NCI-H82 (cell line): ENCODE results near the gene UTP25.

ENCODE experiments used
- DNase-seq: peaks from one replicate; lab custom pipeline; 2025; lab: John Stamatoyannopoulos, UW

Gene UTP25

GRCh38 chr1:209805875-209806760, 21.7 kb upstream of the UTP25 start, which contains the start of gene IRF6:
Gene IRF6, minus strand, starts transcription at chr1:209806142. Its CDS starts 4,729 bp downstream, at chr1:209801413.
- no peak for DNase-seq

DNA sequence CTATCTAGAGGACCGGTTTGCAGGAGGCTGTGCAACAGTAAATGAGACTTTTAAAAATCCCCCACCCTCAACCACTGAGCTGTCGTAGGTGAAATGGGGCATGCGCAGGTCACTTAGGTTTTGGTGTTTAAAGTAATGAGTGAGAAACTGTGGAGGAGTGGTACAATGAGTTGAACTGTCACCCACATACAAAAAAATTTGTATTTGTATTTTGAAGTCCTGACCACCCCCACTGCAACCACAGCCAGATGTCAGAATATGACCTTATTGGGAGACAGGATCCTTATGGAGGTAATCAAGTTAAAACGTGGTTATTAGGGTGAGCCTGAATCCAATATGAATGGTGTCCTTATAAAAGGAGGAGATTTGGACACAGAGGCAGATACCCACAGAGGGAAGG, 20.3 kb upstream of the UTP25 start:
- DNase-seq: no peak

DNA sequence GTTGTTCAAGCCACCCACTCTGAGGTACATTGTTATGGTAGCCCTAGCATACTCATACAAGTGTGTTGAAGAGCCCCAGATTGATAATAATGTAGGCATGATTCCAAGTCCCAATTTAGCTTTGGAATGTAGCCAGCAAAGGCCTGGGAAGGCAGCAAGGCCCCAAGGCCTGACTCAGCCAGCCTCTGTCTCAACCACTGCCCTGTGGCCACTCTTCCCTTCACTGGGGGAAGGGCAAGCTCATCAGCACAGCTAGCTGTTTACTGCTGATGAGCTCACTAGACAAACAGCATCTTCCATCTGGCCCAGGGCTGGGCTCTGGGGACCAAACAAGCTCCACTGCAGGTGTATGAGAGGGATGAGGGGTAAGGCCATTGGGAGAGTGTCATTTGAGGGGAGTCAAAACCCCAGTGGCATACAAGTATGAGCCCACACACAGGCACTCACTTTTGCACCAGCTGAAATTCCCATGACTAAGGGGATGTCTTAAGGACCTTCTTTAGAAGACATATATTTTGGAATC, 19.7 kb upstream of the UTP25 start:
- peak; percentile 18 for DNase-seq

DNA sequence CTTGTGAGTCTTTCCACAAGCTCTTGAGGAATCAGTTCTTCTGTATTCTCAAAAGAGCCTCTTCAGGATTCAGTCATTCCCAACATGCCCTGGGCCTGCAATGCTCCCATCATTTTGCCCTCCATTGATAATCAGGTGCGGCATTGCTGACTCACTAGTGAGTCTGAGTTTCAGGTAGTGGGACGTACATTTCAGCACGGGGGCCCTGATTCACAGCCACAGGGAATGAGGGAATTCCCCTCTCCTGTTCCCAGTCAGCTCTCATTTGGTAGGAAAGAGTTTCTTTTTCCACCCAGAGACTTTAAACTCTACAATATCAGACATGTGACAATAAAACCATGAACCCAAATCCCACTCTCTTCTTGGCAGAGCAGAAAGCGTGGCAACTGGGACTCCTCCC, 18.2 kb upstream of the UTP25 start:
- DNase-seq: no peak

GRCh38 chr1:209810783-209811182, 17.0 kb upstream of the UTP25 start:
- DNase-seq: no peak

- DNase-seq: no peak
Observed at GRCh38 chr1:209813902-209814301, 13.9 kb upstream of the UTP25 start.

GRCh38 chr1:209815490-209815889, 12.3 kb upstream of the UTP25 start:
- no peak for DNase-seq

DNA sequence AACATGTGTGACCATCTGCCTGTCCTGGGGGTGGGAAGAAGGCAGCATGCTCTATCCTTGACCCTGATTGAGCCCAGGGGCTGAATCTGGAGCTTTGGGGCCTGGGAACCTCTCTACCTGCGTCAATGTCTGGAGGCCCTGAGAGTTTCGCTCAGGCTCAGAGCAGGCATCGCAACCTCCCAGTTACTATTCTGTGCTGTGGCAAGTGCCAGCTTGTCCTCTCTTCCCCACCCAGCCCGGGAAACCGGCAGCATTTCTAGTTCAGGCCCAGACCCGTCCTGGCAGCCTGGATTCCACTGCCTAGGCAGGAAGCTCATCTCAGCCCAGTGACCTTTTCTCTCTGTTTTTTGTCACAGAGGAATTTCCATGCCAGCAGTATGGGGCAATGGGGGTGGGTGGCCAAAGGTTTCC, 11.8 kb upstream of the UTP25 start:
- no peak for DNase-seq

- DNase-seq: no peak
Observed at GRCh38 chr1:209816923-209817322, 10.8 kb upstream of the UTP25 start.

GRCh38 chr1:209817691-209818090, 10.1 kb upstream of the UTP25 start:
- no peak for DNase-seq

DNA sequence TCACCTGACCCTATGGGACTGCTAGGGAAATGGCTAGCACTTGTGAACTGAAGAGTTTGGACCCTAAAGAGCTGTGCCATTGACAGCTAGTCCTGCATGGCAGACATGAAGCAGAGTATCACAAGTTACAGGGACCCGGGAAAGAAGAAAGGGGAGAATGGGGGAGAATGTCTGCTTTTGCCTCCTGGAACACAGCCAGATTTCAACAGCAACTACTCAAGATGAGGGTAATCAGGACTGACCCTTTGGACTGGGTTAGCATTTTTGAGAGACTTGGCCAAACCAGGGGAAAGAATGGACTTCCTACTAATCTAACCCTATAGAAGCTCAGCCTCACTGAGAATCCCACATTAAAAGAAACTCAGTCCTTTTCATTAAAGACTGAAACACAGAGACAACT, 8.7 kb upstream of the UTP25 start:
- DNase-seq: no peak

DNA sequence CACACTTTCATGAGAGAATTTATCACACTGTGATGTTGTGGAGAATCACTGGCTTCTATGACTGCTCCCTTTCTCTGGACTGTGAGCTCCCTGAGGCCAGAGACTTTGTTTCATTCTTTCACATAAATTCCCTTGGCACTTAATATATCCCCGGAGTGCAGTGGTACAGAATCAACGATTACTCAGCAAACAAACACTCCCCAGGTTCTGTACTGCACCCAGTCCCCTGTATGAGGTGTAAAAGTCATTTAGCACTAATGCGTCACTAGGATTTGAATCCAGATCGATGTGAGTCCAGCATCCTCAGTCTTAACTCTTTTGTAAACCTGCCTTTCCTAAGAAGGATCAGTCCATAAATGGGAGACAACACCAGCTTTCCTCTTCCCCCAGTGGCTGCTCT, 6.8 kb upstream of the UTP25 start:
- no peak for DNase-seq

GRCh38 chr1:209822706-209823105, 5.1 kb upstream of the UTP25 start:
- DNase-seq: no peak

DNA sequence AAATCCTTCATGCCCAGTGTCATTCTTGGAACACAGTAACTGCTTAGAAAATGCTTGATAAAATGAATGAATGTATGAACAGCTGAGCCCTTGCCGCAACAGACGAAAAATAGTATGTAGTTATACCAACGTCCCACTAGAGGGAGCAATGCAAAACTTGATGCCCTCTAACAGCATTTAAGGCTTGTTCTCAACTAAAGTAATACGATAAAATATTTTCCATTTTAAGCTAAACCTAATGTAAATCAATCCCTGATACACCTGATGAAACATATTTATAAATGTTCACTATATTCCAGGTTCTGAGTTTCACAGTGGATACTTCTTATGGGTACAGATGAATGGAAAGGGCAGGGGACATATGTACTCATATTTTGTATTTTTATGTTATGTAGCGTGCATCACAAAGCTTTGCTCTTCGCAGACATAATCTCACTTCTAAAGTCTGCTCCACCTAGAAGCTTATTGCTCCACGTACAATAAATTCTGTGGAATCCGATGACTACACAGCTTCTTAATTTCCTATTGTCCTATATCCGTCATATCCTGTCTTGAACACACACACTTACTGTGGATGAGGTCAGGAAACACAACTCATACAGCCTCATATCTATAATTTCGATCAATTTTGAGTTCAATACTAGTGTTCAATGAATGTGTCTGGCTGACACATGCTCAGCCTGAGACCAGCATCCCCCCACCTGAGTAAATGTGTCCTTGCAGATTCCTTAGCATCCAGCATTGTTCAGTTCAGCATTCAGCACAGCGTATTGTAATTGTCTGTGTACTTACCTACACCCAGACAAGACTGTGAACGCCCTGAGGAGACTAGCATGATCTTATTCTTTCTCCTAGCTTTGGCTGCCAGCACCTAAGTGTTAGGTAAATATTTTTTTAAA, 4.4 kb upstream of the UTP25 start:
- peak; percentile 75 for DNase-seq

DNA sequence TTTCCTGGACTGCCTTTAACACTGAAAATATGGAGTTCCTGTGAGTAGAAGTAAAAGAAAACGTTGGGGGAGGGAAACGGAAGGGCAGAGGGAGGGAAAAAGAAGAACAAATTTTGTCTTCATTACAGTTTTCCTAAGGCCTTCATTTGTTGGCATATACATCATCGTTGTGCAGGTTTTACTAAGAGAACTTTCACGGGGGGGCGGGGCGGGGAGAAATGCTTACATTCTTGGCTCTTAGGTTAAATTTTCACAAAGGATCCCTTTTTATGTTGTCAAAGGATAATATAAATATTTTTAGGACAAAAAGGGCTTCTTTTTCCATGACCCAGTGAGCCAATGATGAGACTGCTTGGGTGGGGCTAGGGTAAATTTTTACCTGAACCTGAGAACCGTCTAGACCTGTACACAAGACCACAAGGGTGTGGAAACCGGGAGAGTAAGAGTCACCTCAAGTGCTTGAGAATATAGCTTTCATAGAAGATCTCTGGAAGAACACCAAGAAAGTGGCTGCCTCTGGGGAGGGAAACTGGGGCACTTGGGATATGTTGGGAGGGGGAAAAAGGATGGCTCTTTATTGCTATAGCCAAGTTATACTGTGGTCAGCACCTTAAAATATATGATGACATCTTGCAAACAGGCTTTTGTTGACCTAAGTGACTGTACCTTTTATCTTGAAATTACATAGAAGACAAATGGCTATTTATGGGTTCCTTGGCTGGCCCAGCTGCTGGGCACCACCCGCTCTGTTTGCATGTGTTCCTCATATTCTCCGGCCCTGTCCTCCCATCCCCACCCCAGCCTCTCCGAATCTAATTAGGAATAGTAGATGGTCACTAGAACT, 2.0 kb upstream of the UTP25 start:
- DNase-seq: no peak

DNA sequence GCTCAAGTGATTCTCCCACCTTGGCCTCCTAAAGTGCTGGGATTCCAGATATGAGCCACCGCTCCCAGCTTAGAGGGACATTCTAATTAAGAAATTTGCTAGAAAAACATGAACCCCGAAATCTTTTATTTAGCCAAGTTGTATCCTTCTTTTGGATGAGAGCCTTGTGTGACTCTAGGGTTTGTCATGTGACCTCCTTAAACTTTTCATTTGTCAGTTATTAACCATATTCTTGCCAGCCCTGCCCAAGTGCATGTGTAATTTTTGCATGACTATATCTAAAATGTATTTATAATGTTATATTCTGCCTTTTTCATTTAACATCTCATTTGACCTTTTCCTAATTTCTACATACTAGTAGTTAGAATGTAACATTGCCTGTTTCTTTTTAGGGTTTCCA, 1.9 kb downstream of the UTP25 start:
- no peak for DNase-seq

GRCh38 chr1:209830722-209831121, 3.0 kb downstream of the UTP25 start:
- no peak for DNase-seq

- no peak for DNase-seq
Observed at GRCh38 chr1:209831615-209832014, 3.8 kb downstream of the UTP25 start.

DNA sequence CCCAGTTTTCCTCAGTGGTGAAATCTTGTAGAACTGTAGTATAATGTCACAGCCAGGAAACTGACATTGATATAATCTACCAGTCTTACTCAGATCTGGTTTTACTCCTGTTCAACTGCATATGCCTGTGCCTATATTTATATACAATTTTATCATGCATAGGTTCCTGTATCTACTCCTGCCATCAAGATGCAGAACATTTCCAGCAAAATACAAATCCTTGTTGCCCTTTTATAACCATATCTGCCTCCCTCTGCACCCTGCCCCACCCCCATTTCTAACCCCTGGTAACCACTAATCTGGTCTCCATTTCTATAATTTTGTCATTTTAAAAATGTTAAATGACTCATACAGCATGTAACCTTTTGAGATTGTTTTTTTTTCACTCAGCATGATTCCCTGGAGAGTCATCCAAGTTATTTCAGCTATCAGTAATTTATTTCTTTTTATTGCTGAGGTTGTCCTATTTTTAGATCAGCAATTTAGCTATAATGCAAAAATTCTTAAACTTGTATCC, 8.1 kb downstream of the UTP25 start:
- DNase-seq: no peak

DNA sequence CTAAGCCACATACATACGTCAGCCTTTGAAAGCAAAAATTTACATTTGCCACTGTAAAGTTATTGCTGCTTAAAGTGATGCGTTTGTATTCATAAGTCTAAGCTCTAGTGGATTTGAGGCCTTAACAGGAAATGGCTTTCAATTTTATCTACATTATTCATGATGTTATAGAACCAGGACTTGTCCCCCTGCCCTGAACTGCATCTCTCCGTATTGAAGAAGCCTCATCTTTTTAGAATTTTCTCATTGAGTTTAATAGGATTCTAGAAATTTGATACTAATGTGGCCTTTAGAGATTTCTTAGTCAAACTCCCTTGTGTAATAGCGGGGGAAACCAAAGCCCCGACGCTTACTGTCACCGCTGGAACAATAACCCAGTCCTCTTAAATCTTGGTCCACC, 9.9 kb downstream of the UTP25 start:
- no peak for DNase-seq

GRCh38 chr1:209838537-209838936, 10.8 kb downstream of the UTP25 start:
- DNase-seq: no peak
